A549 treated with Mapracorat at 1 μM for 4 hours (cell line): ENCODE results near the gene CARMIL1. TPM values are rescaled to one million over a fixed set of nuclear protein-coding genes. Genes with fewer than 3 reads are reported as not detected.

ENCODE experiments used
- total RNA-seq: library from RNA; stranded (reverse); fragments of 200-300 nt; extraction: Qiagen RNA extraction; gene quantifications from 5 replicates; pipeline ENCODE4 v1.2.3, GENCODE V29; 2022

The CARMIL1 gene
- total RNA-seq: 6.7 to 9.1 TPM (median 7.5 TPM) in 5 replicates

DNA sequence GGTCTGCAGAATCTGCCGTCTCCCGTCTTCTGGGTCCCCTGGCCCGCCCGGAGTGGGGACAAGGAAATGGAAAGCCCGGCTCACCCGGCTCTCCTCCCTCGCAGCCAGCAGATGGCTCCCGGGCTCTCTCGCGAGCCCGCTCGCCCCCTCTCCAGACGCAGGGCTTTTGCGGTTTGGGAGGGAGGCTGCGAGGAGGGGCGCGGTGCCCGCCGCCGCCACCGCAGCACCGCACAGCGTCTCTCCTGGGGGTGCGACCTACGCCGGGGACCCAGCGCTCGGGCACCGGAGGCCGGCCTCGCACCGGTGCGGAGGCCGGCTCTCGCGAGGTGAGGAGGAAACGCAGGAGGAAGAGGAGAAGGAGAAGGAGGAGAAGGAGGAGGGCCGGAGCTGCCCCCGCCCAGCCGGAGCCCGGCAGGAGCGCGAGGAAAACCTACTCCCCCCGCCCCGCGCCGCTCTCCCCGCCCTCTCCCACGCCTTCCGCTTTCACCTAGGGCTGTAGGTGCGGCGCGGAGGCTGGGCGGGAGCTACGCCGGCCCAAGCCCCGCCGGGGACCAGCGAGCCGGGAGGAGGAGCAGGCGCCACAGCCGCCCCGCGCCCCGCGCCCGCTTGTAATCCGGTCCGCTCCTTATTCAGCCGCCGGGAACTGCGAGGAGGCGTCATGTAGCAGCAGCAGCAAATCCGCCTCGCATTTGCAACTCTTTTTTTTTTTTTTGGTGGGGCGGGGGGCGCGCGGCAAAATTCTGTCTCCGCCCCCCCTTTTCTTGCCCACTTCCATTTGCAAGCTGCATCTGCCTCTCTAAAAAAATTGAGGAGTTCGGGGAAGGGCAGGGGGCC is at the start of gene CARMIL1:
CARMIL1 (plus strand) TSS at position 461 of the 834 bp plus-strand sequence. CDS start 422 bp downstream, outside the sequence.

DNA sequence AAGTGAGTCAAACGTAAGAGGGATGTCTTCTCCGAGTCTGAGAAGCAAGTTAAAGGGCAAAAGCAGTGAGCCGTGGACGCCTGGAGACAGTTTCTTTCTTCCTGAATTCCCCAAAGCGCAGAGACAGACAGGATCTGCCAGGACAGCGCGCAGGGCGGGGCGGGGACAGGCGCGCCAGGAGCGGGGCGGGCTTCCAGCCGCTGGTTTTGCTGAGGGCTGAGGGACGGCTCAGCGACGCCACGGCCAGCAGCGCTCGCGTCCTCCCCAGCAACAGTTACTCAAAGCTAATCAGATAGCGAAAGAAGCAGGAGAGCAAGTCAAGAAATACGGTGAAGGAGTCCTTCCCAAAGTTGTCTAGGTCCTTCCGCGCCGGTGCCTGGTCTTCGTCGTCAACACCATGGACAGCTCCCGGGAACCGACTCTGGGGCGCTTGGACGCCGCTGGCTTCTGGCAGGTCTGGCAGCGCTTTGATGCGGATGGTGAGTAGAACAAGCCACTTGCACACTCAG is 372.9 kb downstream of the CARMIL1 start, which contains the start of gene SCGN:
SCGN (plus strand) TSS at position 209 of the 509 bp plus-strand sequence; CDS start at position 398, 189 bp downstream.

